Thoracic aorta (tissue), 2 donors: ENCODE data around the gene IGSF6. TPM values are rescaled to one million over a fixed set of nuclear protein-coding genes. Genes with fewer than 3 reads are reported as not detected.

ENCODE experiments used
- ATAC-seq: fragments of 150-250 bp; one replicate; pipeline ENCODE4 v1.8.0; 2017; ENCODE audit warnings: low read depth; ENCODE audit not compliant: insufficient number of reproducible peaks, low FRiP score
- DNase-seq: peaks from one replicate; pipeline ENCODE4 v3.0.0-alpha.2; 2020; ENCODE audit warnings: low spot score
- H3K27ac ChIP-seq, 2 donors: fragments of 200-600 bp; sonication (generic); 1 replicate in 1 of 2; 2 replicates in 1 of 2; pipeline ENCODE4 v1.5.1; 2016; ENCODE audit warnings: mild to moderate bottlenecking in 2 of 2, moderate library complexity in 2 of 2
- H3K27me3 ChIP-seq: fragments of 200-600 bp; sonication (generic); replicated peaks from 2 replicates; pipeline ENCODE4 v1.6.0; 2016; ENCODE audit warnings: mild to moderate bottlenecking; ENCODE audit not compliant: insufficient read depth
- H3K36me3 ChIP-seq: fragments of 200-600 bp; sonication (generic); one replicate; pipeline ENCODE4 v1.5.1; 2016
- H3K4me1 ChIP-seq, 2 donors: fragments of 200-600 bp; sonication (generic); 1 replicate in 1 of 2; 2 replicates in 1 of 2; pipeline versions ENCODE4 v1.5.1 to v1.6.0; 2016; ENCODE audit warnings: low read depth in 2 of 2, mild to moderate bottlenecking in 1 of 2; ENCODE audit not compliant: control insufficient read depth in 1 of 2
- H3K4me3 ChIP-seq: fragments of 200-600 bp; sonication (generic); 2 replicates; pipeline ENCODE4 v1.5.1; 2016; ENCODE audit warnings: mild to moderate bottlenecking
- H3K9me3 ChIP-seq: fragments of 200-600 bp; sonication (generic); 2 replicates; pipeline ENCODE4 v1.5.1; 2016
- CTCF ChIP-seq: fragments of 200-600 bp; sonication (generic); IDR thresholded peaks from one replicate; pipeline ENCODE4 v1.5.1; 2019; ENCODE audit warnings: antibody characterized with exemption
- total RNA-seq, 2 donors: library from RNA; depleted of rRNA; stranded (reverse); fragments of >200 nt; gene quantifications; one replicate each; pipeline versions ENCODE4 v1.1.0 to v1.2.3, GENCODE V29; 2016

Gene IGSF6
- total RNA-seq, 2 donors from 2014 or later, result 4.2 to 4.3 TPM

DNA sequence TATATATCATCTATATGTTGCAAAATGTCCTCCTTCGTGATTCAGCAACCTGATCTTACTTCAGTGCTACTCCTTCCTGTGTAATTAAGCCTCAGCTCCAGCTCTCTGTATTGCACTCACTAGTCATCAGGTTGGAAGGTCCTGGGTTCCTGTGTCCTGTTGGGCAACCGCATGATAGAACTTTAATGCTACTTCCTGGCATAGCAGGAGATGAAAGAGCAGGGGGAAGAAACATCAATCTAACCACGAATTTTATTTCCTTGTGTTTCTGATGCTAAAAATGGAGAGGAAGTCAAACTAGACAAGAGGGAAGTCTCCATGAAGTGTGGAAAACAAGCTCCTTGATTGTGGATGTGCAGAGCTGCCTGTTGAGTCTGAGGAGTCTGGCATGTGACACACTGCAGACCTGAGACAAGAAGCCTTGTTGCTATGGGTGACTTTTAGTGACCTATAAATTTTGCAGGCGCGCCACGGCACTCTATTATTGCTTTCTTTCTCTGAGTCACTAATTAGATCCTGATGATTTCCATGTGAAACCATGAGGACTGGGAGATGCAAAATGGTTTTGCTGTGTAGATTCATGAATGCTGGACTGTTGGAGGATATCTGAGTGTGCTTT, 25.6 kb downstream of the IGSF6 start:
- no peak overlapping the region for H3K4me3 ChIP-seq
- TF ChIP-seq CTCF, result no peak
- no peaks in the 10 kb centered on the region for H3K9me3 ChIP-seq
- no peak for DNase-seq
- peaks cover 11% of the 10 kb centered on the region for H3K36me3 ChIP-seq
- H3K4me1 ChIP-seq, result peaks cover 0 to 4% of the 10 kb centered on the region in 2 donors
- H3K27me3 ChIP-seq, result no peaks in the 10 kb centered on the region
- H3K27ac ChIP-seq, result peak overlapping the region in 1 of 2 donors; percentile 21
- ATAC-seq, result no peak

- DNase-seq (no peak), ATAC-seq (no peak)
- peaks cover 7% of the 10 kb centered on the region for H3K36me3 ChIP-seq
- H3K4me1 ChIP-seq, result peaks cover 0 to 4% of the 10 kb centered on the region in 2 donors
- no peaks in the 10 kb centered on the region for H3K27me3 ChIP-seq
- H3K9me3 ChIP-seq, result no peaks in the 10 kb centered on the region
- no peak for TF ChIP-seq CTCF
- H3K27ac ChIP-seq, result no peak overlapping the region
- H3K4me3 ChIP-seq, result no peak overlapping the region
Measured at GRCh38 chr16:21625026-21625425, 27.4 kb downstream of the IGSF6 start.

- TF ChIP-seq CTCF, result no peak
- no peak for DNase-seq
- Histone ChIP-seq H3K4me3 (no peak overlapping the region), H3K27ac (no peak overlapping the region), H3K27me3 (no peaks in the 10 kb centered on the region), H3K36me3 (peaks cover 5% of the 10 kb centered on the region), H3K4me1 (peaks cover 0 to 4% of the 10 kb centered on the region in 2 donors), H3K9me3 (no peaks in the 10 kb centered on the region)
- no peak for ATAC-seq
Measured at GRCh38 chr16:21622545-21622944, 29.9 kb downstream of the IGSF6 start.

DNA sequence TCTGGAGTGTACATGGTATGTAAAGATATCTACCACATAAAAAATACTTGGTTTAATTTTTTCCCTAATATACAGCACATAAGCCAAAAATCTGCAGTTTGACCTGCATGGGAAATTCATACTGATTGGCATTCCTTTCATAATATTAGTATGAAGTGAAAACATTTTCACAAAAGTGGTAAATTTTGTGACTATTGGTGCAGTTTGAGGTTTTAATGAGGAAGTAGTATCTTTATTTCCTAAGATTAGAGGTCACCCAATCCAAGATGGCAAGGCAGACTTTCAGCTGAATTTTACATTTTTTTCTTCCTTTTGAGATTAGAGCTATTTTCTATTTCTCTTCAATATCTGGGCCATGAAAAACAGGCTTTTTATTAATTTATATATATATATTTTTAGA, 31.8 kb downstream of the IGSF6 start:
- no peak for TF ChIP-seq CTCF
- H3K4me3 ChIP-seq, result no peak overlapping the region
- no peak for DNase-seq
- H3K4me1 ChIP-seq, result no peaks in the 10 kb centered on the region
- no peaks in the 10 kb centered on the region for H3K9me3 ChIP-seq
- H3K27me3 ChIP-seq, result no peaks in the 10 kb centered on the region
- no peak overlapping the region for H3K27ac ChIP-seq
- no peak for ATAC-seq
- peaks cover 5% of the 10 kb centered on the region for H3K36me3 ChIP-seq

GRCh38 chr16:21619765-21620425, 32.5 kb downstream of the IGSF6 start:
- Histone ChIP-seq H3K27me3 (no peaks in the 10 kb centered on the region), H3K4me3 (no peak overlapping the region), H3K4me1 (no peaks in the 10 kb centered on the region), H3K36me3 (peaks cover 2% of the 10 kb centered on the region), H3K9me3 (no peaks in the 10 kb centered on the region), H3K27ac (no peak overlapping the region)
- DNase-seq (no peak), ATAC-seq (no peak)
- no peak for TF ChIP-seq CTCF
